Ishikawa (cell line): ENCODE data around the gene NOP14.

Experiments used
- CEBPB ChIP-seq: IDR thresholded peaks from 2 replicates; pipeline ENCODE4 v1.6.1; 2012
- CREB1 ChIP-seq: IDR thresholded peaks from 2 replicates; pipeline ENCODE4 v1.6.1; 2012; ENCODE audit warnings: low read depth
- NFIC ChIP-seq: IDR thresholded peaks from 2 replicates; pipeline ENCODE4 v1.6.1; 2012
- TCF12 ChIP-seq: IDR thresholded peaks from 2 replicates; pipeline ENCODE4 v1.6.1; 2012; ENCODE audit warnings: low read depth
- YY1 ChIP-seq: IDR thresholded peaks from 2 replicates; pipeline ENCODE4 v1.6.1; 2012; ENCODE audit warnings: low read depth
- TF ChIP-seq, protein P1 (sequence below): IDR thresholded peaks from 2 replicates; pipeline ENCODE4 v1.6.1; 2012
- TF ChIP-seq, protein P2 (sequence below): IDR thresholded peaks from 2 replicates; pipeline ENCODE4 v1.6.1; 2012
- TF ChIP-seq, protein P3 (sequence below): IDR thresholded peaks from 2 replicates; pipeline ENCODE4 v1.6.1; 2012; ENCODE audit warnings: low read depth, mild to moderate bottlenecking

DNA sequence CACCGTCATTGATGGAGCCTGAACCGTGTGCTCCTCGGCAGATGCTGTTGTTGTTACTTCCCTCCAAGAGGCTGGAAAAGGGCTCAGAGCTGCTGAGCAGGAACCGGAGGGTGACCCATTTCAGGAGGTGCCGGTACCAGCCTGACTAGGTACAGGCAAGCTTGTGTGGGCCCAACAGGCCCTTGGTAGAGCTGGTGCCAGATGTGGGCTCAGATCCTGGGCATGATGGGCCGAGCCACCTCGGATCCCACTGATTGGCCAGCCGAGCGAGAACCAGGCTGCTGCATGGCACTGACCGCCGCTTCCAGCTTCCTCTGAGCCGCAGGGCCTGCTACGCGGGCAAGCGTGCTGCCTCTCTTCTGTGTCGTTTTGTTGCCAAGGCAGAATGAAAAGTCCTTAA, 33.7 kb downstream of the NOP14 start:
- TF ChIP-seq CREB1 (no peak), CEBPB (no peak), TCF12 (no peak), NFIC (no peak), YY1 (no peak)
- TF ChIP-seq, protein P1, sequence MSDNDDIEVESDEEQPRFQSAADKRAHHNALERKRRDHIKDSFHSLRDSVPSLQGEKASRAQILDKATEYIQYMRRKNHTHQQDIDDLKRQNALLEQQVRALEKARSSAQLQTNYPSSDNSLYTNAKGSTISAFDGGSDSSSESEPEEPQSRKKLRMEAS: no peak
- TF ChIP-seq, protein P2, sequence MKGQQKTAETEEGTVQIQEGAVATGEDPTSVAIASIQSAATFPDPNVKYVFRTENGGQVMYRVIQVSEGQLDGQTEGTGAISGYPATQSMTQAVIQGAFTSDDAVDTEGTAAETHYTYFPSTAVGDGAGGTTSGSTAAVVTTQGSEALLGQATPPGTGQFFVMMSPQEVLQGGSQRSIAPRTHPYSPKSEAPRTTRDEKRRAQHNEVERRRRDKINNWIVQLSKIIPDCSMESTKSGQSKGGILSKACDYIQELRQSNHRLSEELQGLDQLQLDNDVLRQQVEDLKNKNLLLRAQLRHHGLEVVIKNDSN: no peak
- TF ChIP-seq, protein P3, sequence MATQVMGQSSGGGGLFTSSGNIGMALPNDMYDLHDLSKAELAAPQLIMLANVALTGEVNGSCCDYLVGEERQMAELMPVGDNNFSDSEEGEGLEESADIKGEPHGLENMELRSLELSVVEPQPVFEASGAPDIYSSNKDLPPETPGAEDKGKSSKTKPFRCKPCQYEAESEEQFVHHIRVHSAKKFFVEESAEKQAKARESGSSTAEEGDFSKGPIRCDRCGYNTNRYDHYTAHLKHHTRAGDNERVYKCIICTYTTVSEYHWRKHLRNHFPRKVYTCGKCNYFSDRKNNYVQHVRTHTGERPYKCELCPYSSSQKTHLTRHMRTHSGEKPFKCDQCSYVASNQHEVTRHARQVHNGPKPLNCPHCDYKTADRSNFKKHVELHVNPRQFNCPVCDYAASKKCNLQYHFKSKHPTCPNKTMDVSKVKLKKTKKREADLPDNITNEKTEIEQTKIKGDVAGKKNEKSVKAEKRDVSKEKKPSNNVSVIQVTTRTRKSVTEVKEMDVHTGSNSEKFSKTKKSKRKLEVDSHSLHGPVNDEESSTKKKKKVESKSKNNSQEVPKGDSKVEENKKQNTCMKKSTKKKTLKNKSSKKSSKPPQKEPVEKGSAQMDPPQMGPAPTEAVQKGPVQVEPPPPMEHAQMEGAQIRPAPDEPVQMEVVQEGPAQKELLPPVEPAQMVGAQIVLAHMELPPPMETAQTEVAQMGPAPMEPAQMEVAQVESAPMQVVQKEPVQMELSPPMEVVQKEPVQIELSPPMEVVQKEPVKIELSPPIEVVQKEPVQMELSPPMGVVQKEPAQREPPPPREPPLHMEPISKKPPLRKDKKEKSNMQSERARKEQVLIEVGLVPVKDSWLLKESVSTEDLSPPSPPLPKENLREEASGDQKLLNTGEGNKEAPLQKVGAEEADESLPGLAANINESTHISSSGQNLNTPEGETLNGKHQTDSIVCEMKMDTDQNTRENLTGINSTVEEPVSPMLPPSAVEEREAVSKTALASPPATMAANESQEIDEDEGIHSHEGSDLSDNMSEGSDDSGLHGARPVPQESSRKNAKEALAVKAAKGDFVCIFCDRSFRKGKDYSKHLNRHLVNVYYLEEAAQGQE: no peak
